Stimulated activated CD8-positive, alpha-beta memory T cell treated with anti-CD3 and anti-CD28 coated beads, Interleukin-7, amount 100 ng/mL, for 4 hours (primary cell): ENCODE data around the gene PNPLA5.
"Not testable (repeated sequence)": the region's sequence is repeated elsewhere in the genome, so short reads cannot be mapped to it uniquely, and the experiment has no call there.

Experiments
- DNase-seq, 2 donors: peaks; one replicate each; pipeline ENCODE4 v3.0.0-alpha.2; 2020; ENCODE audit warnings: low read depth in 2 of 2

The PNPLA5 gene

DNA sequence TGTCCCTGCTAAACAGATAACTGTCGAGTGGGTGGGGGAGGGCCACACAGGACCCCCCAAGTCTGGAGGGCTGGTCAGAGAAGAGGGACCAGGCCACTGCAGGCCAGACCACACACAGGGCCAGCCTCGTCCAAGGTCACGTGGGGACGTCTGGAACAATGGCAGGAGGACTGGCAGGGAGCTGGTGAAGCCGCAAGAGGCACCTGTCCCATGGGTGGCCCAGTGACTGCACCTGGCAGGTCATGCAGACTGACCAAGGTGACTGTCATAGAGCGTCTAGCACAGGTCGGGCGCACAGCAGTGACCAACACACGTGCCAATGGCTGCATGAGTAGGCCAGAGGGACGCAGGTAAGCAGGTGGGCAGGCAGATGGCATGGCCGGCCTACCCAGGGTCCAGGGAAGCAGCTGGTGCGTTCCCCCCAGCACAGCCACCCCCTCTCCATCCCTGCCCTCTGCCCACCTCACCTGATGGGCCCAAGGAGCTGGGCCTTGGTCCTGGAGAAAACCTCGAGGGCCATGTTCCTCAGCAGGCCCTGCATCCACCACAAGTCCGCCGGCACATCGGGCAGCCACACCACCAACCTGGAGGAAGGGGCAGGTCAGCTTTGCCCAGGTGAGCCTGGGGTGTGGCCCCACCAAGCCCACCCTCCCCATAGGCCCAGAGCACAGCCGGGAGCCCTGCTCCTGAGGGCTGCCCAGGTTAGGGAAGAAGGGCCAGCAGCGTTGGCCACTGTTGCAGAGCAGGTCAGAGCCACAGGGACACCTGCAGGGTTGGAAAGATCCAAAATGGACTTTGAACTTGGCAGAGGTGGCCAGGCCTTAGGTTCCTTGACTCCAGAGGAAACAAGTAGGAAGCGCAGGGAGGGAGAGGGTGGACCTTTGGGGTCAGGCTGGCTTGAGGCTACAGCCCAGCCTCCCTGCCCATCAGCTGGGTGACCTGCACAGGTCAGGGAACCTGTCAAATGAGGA, 10.4 kb downstream of the PNPLA5 start:
- DNase-seq, result no peak

DNA sequence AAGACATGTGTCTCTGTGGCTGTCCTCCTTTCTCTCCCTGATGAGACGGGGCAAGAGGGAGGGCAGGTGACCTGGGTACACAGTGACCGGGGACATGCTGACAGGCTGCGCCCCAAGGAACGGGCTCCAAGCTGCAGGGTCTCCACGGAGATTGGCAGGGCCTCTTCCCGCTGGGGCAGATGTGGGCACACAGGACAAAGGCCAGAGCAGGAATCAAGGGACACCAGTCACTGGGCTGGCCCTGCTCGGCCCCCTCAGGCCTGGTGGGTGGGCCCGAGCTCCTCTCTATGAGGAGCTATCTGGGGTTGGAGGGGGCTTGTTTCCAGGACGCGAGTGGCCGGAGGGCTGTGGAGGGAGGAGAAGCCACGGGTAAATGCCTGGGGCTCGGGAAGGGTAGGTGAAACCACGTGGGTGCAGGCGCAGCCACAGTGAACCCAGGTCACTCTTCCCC, 11.2 kb downstream of the PNPLA5 start:
- no peak for DNase-seq

- DNase-seq, result no peak
These were observed 11.8 kb downstream of the PNPLA5 start for GRCh38 chr22:43879901-43880540.

DNA sequence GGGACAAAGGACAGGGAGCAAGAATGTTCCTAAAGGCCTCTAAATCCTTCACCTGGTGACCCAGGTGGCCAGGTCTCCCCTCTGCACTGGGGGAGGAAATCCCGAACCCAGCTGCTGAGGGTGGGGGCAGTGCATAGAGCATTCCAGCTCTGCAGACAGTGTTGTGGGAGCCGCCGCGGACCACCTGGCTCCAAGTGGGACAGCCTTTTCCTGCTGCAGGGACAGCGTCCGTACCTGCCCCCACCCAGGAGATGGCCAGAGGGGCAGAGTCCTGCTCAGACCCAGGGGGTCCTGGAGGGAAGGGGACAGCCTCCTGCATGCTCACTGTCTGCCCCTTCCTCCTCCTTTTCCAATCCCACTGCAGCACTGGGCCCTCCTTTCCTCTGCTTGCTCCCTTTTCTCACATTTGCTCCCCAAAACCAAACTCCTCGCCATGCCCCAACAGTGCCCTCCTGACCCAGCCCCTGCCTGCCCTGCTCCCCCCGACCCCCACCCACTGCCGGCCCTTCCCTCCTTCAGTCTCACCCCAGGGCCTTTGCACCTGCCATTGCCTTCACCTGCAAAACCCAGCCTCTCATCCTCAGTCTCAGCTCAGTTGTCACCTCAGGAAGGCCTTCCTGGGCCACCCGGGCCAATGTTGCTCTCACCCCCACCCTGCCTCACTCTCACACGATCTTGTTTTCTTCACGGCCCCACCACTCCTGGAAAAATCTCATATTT, 12.8 kb downstream of the PNPLA5 start:
- no peak for DNase-seq

GRCh38 chr22:43878079-43878795, 13.6 kb downstream of the PNPLA5 start:
- no peak for DNase-seq

DNA sequence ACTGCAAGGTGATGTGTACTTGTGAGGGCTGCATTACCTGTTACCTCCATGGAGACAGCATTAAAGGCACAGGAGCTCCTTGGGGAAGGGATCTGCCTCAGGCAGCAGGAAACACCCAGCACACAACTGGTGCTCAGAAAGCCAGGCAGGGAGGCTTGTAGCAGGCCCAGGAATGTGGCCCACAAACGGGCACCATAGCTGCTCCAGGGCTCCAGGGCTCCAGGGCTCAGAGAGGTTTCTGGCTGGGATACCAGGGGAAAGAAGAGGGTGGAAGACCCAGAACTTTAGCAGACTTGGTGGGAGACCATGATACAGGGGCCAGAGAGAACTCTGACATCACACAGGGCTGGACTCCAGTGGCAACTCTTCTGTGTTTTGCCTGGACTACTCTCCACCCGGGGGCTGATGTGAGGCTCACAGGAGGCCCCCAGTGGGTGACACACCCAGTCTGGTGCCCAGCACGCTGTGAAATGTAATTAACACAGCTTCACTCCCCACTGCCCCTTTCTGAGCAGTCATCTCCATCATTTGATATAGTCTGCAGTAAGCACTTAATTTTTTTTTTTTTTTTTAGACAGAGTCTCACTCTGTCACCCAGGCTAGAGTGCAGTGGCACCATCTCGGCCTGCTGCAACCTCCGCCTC, 14.8 kb downstream of the PNPLA5 start:
- DNase-seq, result no peak

- no peak for DNase-seq
These were observed 22.0 kb downstream of the PNPLA5 start for GRCh38 chr22:43869799-43870198.

DNA sequence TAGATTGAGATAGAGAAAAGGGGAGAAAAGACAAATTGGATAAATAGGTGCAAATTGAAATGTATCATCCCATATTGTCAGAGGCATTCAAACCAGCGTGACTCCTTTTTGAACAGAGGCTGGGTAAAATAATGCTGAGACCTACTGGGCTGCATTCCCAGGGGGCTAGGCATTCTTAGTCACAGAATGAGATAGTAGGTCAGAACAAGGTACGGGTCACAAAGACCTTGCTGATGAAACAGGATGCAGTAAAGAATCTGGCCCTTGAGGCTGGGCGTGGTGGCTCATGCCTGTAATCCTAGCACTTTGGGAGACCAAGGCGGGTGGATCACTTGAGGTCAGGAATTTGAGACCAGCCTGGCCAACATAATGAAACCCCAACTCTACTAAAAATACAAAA, 22.8 kb downstream of the PNPLA5 start:
- not testable (repeated sequence) for DNase-seq

DNA sequence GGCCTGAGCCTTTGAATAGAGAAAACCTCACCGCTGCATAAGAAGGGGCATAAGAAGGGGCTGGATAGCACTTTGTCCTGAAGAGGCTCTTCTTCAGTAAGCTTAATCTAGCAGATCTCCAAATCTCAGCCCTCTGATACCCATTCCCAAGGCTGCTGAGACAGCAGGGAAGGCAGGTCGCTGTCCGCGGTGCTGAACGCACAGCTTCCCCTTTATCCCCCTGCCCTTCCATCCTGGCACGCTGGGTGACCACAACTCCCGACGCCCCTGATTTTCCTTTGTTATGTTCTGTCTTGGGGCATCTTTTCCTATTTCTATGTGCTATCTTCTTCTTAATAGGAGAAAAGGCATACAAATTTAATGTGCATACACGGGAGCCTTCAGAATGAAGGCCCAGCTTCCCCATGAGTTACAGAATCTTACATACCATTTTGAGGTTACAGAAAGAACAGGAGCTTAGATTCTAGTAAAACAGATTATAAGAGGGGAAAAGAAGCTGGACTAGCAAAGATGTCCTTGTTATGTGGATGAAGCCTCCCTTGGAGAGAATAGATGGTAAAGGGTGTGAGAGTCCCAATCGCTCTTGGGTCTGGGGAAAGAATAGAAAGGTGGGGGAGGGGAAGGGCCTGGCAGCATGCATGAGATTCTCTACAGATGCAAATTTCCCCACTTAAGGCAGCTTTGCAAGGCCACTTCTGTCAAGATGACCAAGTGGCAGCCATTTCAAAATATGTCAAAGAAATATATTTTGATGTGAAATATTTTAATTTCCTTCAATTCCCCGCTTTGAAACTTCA, 23.8 kb downstream of the PNPLA5 start:
- no peak for DNase-seq

GRCh38 chr22:43862882-43863202, 29.0 kb downstream of the PNPLA5 start:
- no peak for DNase-seq

- DNase-seq, result no peak
These were observed 29.5 kb downstream of the PNPLA5 start, which contains the start of gene SULT4A1 for GRCh38 chr22:43862074-43862881. TSS of gene SULT4A1 (minus strand) at chr22:43862513. CDS start at chr22:43862382, 131 bp downstream.

DNA sequence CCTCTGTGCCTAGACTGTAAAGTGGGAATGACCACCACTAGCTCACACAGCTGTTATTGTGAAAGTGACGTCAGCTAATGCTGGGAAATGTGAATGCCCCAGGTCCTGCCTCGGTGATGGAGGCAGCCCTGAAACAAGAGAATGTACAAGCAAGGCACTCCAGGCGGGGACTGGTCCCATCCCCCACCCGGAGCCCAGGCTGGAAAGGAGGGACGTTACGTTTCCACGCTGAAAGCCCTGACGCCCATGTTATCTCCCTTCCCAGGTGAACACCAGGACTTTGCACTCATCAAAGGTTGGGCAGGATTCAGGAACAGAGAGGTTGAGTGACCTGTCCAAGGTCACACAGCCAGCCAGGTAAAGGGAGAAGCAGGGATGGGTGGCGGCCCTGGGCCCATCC, 30.3 kb downstream of the PNPLA5 start:
- DNase-seq, result no peak

GRCh38 chr22:43860831-43861230, 31.0 kb downstream of the PNPLA5 start:
- DNase-seq, result no peak

DNA sequence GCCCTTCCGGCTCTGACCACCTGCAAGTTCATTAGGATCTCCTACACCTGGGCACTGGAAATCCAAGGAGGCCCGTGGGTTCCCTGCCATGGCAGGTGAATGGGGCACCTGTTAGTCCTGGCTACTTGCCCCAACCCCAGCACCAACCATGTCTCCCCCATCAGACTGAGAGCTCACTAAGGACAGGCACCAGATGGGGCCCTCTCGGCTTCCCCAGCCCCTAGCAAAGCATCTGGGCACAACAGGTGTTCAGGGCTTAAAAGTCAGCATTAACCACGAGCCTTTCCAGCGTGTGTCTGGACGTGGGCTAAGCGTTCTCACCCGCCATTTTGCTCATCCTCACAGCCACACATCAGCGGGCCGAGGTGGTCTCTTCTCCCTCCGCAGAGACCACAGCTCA, 31.7 kb downstream of the PNPLA5 start:
- DNase-seq, result no peak

GRCh38 chr22:43859621-43860020, 32.2 kb downstream of the PNPLA5 start:
- no peak for DNase-seq

DNA sequence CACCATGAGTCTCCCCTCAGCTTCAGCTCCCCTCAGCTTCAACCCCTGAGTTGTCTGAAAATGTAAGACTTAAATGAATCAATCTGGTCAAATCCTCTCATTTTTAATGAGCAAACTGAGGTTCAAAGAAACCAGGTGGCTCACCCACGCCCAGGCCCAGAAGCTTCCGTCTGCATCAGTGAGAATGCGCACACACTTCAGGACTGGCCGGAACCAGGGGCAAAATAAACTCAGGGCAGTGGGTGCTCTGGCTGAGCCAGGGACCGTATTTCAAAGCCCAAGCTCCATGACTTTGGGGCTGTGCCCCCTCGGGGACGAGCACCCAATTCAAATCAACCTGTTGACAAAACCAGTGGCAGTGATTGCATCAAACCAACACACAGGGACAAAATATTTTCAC, 32.6 kb downstream of the PNPLA5 start:
- DNase-seq, result no peak

DNA sequence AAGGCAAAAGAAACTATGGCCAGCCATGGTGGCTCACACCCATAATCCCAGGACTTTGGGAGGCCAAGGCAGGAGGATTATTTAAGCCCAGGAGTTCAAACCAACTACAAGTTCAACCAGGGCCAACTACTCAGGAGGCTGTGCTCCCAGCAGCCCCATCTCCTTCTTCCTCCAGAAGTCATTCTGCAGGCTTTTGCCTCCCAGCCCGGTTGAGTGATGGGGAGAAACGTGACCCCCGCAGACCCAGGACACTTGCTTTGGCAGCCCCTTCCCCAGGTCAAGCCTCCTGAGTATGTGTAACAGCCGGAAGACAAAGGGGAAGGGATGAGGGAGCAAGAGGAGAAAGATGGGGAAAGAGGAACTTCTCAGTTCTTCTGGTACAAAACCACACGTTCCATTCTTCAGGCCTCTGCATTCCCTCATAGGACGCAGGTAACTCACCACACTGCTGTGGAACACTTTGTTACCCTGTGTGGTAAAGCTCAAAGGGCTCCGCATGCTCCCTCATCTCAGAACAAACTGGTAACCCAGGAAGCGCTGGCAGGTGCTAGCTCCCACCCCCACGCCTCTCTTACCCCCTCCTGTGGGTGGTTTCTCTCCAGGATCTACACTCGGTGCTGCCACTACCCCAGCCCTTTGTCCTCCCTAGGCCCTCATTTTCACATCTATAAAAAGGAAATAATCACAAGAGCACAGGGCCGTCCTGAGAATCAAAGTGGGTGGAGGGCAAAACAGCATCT, 33.5 kb downstream of the PNPLA5 start:
- no peak for DNase-seq

- no peak for DNase-seq
These were observed 34.4 kb downstream of the PNPLA5 start for GRCh38 chr22:43857367-43857766.

- no peak for DNase-seq
These were observed 36.4 kb downstream of the PNPLA5 start for GRCh38 chr22:43855431-43855830.
